Right lung (tissue), 10 donors: Measurements from ENCODE around the gene TLX2. TPM values are rescaled to one million over a fixed set of nuclear protein-coding genes. Genes with fewer than 3 reads are reported as not detected.
"Not testable (repeated sequence)": the region's sequence is repeated elsewhere in the genome, so short reads cannot be mapped to it uniquely, and the experiment has no call there.

Source experiments
- DNase-seq, 2 donors: peaks; one replicate each; pipeline ENCODE4 v3.0.0-alpha.2; 2013
- long read RNA-seq, 8 donors: transcript quantifications; one replicate each; lab custom pipeline, GENCODE V29; 2026
- polyA plus RNA-seq, 5 donors: library from polyadenylated mRNA; unstranded; fragments of 120-200 nt; gene quantifications; one replicate each; pipeline versions ENCODE4 v1.2.1 to v1.2.3, GENCODE V29; 2013; ENCODE audit warnings: inconsistent platforms in 1 of 5, low replicate concordance in 1 of 5; ENCODE audit not compliant: insufficient read length in 5 of 5, insufficient read depth in 1 of 5

TLX2 gene
- under 1 TPM in 3 of 5 donors, not detected in 2; 0.06 to 0.14 (median 0.07) TPM for polyA plus RNA-seq
- long read RNA-seq, donor 1: 0 reads
- long read RNA-seq, donor 2: 0 reads
- long read RNA-seq, donor 3: 0 reads
- long read RNA-seq, donor 4: 0 reads
- long read RNA-seq, donor 5: 0 reads
- long read RNA-seq, donor 6: 0 reads
- long read RNA-seq, donor 7: 0 reads
- long read RNA-seq, donor 8: 0 reads

GRCh38 chr2:74514368-74515270 is at the start of gene TLX2:
TSS of gene TLX2 (plus strand) at chr2:74514450. CDS start at chr2:74514807, 357 bp downstream.
- no peak for DNase-seq

GRCh38 chr2:74470742-74471141 is 43.5 kb upstream of the TLX2 start:
- not testable (repeated sequence) for DNase-seq

- no peak for DNase-seq
Observed at GRCh38 chr2:74471332-74472065, 42.8 kb upstream of the TLX2 start.

GRCh38 chr2:74472086-74472944 is 41.9 kb upstream of the TLX2 start, which contains the start of gene MRPL53:
TSS of gene MRPL53 (minus strand) at chr2:74472680. CDS start at chr2:74472660, 20 bp downstream.
- DNase-seq: peak; percentile 93 to 94

GRCh38 chr2:74472945-74473258 is 41.3 kb upstream of the TLX2 start:
- no peak for DNase-seq

- no peak for DNase-seq
Observed at GRCh38 chr2:74474481-74474880, 39.8 kb upstream of the TLX2 start.

GRCh38 chr2:74474899-74475298 is 39.4 kb upstream of the TLX2 start:
- no peak for DNase-seq

GRCh38 chr2:74481431-74481830 is 32.8 kb upstream of the TLX2 start:
- DNase-seq: no peak

GRCh38 chr2:74481961-74482800 is 32.1 kb upstream of the TLX2 start:
- no peak for DNase-seq

GRCh38 chr2:74482801-74483674 is 31.2 kb upstream of the TLX2 start, which contains the start of the genes CCDC142 and TTC31:
TSS of gene CCDC142 (minus strand) at chr2:74482998. CDS start at chr2:74482837, 161 bp downstream.
TSS of gene TTC31 (plus strand) at chr2:74483081. CDS start at chr2:74483096, 15 bp downstream.
- peak; percentile 96 to 97 for DNase-seq

- DNase-seq: not testable (repeated sequence)
Observed at GRCh38 chr2:74483675-74484164, 30.5 kb upstream of the TLX2 start.

- DNase-seq: no peak
Observed at GRCh38 chr2:74486141-74486540, 28.1 kb upstream of the TLX2 start.

- no peak for DNase-seq
Observed at GRCh38 chr2:74488643-74489481, 25.4 kb upstream of the TLX2 start.

- DNase-seq: no peak
Observed at GRCh38 chr2:74489906-74490305, 24.3 kb upstream of the TLX2 start.

GRCh38 chr2:74491648-74492544 is 22.4 kb upstream of the TLX2 start:
- no peak for DNase-seq

- DNase-seq: no peak
Observed at GRCh38 chr2:74493546-74493945, 20.7 kb upstream of the TLX2 start.

- DNase-seq: no peak
Observed at GRCh38 chr2:74495440-74495839, 18.8 kb upstream of the TLX2 start.
